ENCODE data around the gene RYR1. TPM values are rescaled to one million over a fixed set of nuclear protein-coding genes. Genes with fewer than 3 reads are reported as not detected.

The RYR1 gene
- total and polyA plus RNA-seq, 4 donors = 2.8 to 7.6 (median 4.0) TPM

GRCh38 chr19:38496116-38496515 is 62.6 kb downstream of the RYR1 start:
- no peak overlapping the region for H3K4me3 ChIP-seq
- 90 to 92% methylated on average over 17 of the region's 17 CpGs for WGBS, 2 donors
- H3K4me1 ChIP-seq (ENCODE audit: control insufficient read depth in 5 of 5, insufficient read depth in 5 of 5, low read length in 5 of 5) = no peaks in the 10 kb centered on the region
- DNase-seq = no peak
- H3K27ac ChIP-seq (ENCODE audit: low read depth in 1 of 2, low read length in 1 of 2) = no peak overlapping the region
- ATAC-seq (ENCODE audit: insufficient read depth, low FRiP score) = no peak
- no peaks in the 10 kb centered on the region for H3K36me3 ChIP-seq (ENCODE audit: control insufficient read depth in 4 of 4, insufficient read depth in 4 of 4, low read length in 4 of 4)
- peaks cover 0 to 6% (median 0%) of the 10 kb centered on the region in 4 donors for H3K9me3 ChIP-seq (ENCODE audit: control insufficient read depth in 4 of 4, insufficient read depth in 3 of 4, low read length in 3 of 4)
- TF ChIP-seq, protein P1, sequence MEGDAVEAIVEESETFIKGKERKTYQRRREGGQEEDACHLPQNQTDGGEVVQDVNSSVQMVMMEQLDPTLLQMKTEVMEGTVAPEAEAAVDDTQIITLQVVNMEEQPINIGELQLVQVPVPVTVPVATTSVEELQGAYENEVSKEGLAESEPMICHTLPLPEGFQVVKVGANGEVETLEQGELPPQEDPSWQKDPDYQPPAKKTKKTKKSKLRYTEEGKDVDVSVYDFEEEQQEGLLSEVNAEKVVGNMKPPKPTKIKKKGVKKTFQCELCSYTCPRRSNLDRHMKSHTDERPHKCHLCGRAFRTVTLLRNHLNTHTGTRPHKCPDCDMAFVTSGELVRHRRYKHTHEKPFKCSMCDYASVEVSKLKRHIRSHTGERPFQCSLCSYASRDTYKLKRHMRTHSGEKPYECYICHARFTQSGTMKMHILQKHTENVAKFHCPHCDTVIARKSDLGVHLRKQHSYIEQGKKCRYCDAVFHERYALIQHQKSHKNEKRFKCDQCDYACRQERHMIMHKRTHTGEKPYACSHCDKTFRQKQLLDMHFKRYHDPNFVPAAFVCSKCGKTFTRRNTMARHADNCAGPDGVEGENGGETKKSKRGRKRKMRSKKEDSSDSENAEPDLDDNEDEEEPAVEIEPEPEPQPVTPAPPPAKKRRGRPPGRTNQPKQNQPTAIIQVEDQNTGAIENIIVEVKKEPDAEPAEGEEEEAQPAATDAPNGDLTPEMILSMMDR (IDR thresholded peaks at IDR 0.05; ENCODE audit: control extremely low read depth, extremely low read depth) = no peak
- H3K9ac ChIP-seq (ENCODE audit: insufficient read depth in 1 of 2, low read length in 2 of 2) = no peak overlapping the region
- H3K27me3 ChIP-seq (ENCODE audit: control insufficient read depth in 3 of 3, insufficient read depth in 3 of 3, low read length in 2 of 3) = no peaks in the 10 kb centered on the region

DNA sequence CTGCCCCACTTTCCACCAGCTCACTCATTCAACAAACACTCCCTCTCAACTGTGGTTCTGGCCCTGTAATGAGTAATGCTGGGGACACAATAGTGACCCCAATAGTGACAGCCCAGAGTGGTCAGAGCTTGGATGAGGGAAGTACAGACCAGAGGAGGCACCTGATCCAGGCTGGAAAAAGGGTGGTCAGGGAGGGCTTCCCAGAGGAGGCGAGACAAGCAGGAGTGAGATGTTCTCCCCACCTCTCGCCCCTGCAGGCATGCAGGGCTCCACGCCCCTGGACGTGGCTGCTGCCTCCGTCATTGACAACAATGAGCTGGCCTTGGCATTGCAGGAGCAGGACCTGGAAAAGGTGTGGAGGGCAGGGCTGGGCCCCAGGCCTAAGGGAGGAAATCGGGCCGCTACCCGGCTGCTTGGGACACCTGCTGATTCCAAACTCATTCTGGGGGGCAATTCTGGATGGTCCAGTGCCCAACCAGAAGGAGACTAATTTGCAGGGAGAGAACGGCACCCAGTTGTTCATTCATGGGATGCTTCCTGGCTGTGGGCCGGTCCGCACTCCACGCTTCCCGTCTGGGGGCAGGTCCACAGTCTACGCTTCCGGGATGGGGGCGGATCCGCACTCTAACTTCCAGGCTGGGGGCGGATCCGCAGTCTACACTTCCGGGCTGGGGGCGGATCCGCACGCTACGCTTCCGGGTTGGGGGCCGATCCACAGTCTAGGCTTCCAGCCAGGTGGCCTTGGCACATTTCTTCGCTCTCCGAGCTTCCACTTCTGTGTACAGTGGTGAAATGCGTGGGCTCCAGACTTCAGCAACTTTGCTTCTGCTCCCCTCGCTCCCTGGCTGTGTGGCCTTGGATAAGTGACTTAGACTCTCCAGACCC is 63.4 kb downstream of the RYR1 start:
- no peak overlapping the region for H3K9ac ChIP-seq (ENCODE audit: insufficient read depth in 1 of 2, low read length in 2 of 2)
- no peaks in the 10 kb centered on the region for H3K36me3 ChIP-seq (ENCODE audit: control insufficient read depth in 4 of 4, insufficient read depth in 4 of 4, low read length in 4 of 4)
- no peak for DNase-seq
- 82 to 90% methylated on average over 30 of the region's 30 CpGs for WGBS, 2 donors
- no peak for ATAC-seq (ENCODE audit: insufficient read depth, low FRiP score)
- no peaks in the 10 kb centered on the region for H3K4me1 ChIP-seq (ENCODE audit: control insufficient read depth in 5 of 5, insufficient read depth in 5 of 5, low read length in 5 of 5)
- H3K27ac ChIP-seq (ENCODE audit: low read depth in 1 of 2, low read length in 1 of 2) = no peak overlapping the region
- peaks cover 0 to 6% (median 0%) of the 10 kb centered on the region in 4 donors for H3K9me3 ChIP-seq (ENCODE audit: control insufficient read depth in 4 of 4, insufficient read depth in 3 of 4, low read length in 3 of 4)
- H3K27me3 ChIP-seq (ENCODE audit: control insufficient read depth in 3 of 3, insufficient read depth in 3 of 3, low read length in 2 of 3) = no peaks in the 10 kb centered on the region
- TF ChIP-seq, protein P1 (IDR thresholded peaks at IDR 0.05; ENCODE audit: control extremely low read depth, extremely low read depth) = no peak
- no peak overlapping the region for H3K4me3 ChIP-seq

GRCh38 chr19:38497907-38498306 is 64.4 kb downstream of the RYR1 start:
- H3K4me1 ChIP-seq (ENCODE audit: control insufficient read depth in 5 of 5, insufficient read depth in 5 of 5, low read length in 5 of 5) = no peaks in the 10 kb centered on the region
- H3K4me3 ChIP-seq = no peak overlapping the region
- no peaks in the 10 kb centered on the region for H3K36me3 ChIP-seq (ENCODE audit: control insufficient read depth in 4 of 4, insufficient read depth in 4 of 4, low read length in 4 of 4)
- DNase-seq (no peak), ATAC-seq (ENCODE audit: insufficient read depth, low FRiP score) (no peak)
- H3K27ac ChIP-seq (ENCODE audit: low read depth in 1 of 2, low read length in 1 of 2) = no peak overlapping the region
- no peaks in the 10 kb centered on the region for H3K27me3 ChIP-seq (ENCODE audit: control insufficient read depth in 3 of 3, insufficient read depth in 3 of 3, low read length in 2 of 3)
- TF ChIP-seq, protein P1 (IDR thresholded peaks at IDR 0.05; ENCODE audit: control extremely low read depth, extremely low read depth) = no peak
- peaks cover 0 to 3% (median 0%) of the 10 kb centered on the region in 4 donors for H3K9me3 ChIP-seq (ENCODE audit: control insufficient read depth in 4 of 4, insufficient read depth in 3 of 4, low read length in 3 of 4)
- 91 to 93% methylated on average over 4 of the region's 4 CpGs for WGBS, 2 donors
- no peak overlapping the region for H3K9ac ChIP-seq (ENCODE audit: insufficient read depth in 1 of 2, low read length in 2 of 2)
